Parathyroid adenoma (tissue), 2 donors: Measurements from ENCODE around the gene PTPRD.

Experiments
- H2AFZ ChIP-seq: fragments of 300-600 bp; sonication (generic); one replicate; pipeline ENCODE4 v1.7.0; 2017; ENCODE audit warnings: antibody characterized with exemption, mild to moderate bottlenecking
- H3K27ac ChIP-seq: fragments of 300-600 bp; sonication (generic); one replicate; pipeline ENCODE4 v1.7.0; 2017
- H3K27me3 ChIP-seq: fragments of 300-600 bp; sonication (generic); one replicate; pipeline ENCODE4 v1.7.0; 2017; ENCODE audit warnings: low read length; ENCODE audit not compliant: control insufficient read depth, insufficient read depth
- H3K36me3 ChIP-seq: fragments of 300-600 bp; sonication (generic); one replicate; pipeline ENCODE4 v1.7.0; 2017; ENCODE audit warnings: low read length; ENCODE audit not compliant: control insufficient read depth, insufficient read depth
- H3K4me1 ChIP-seq: fragments of 300-600 bp; sonication (generic); one replicate; pipeline ENCODE4 v1.7.0; 2017; ENCODE audit warnings: control low read depth
- H3K4me2 ChIP-seq: fragments of 300-600 bp; sonication (generic); one replicate; pipeline ENCODE4 v1.7.0; 2017; ENCODE audit warnings: low read length
- H3K4me3 ChIP-seq: fragments of 300-600 bp; sonication (generic); one replicate; pipeline ENCODE4 v1.7.0; 2017; ENCODE audit warnings: low read depth, low read length
- H3K79me2 ChIP-seq: fragments of 300-600 bp; sonication (generic); one replicate; pipeline ENCODE4 v1.7.0; 2017; ENCODE audit warnings: control low read depth
- H3K9ac ChIP-seq: fragments of 300-600 bp; sonication (generic); one replicate; pipeline ENCODE4 v1.7.0; 2017; ENCODE audit warnings: mild to moderate bottlenecking
- H3K9me3 ChIP-seq: fragments of 300-600 bp; sonication (generic); one replicate; pipeline ENCODE4 v1.7.0; 2017; ENCODE audit warnings: low read length; ENCODE audit not compliant: control insufficient read depth
- CTCF ChIP-seq: fragments of 300-600 bp; sonication (generic); IDR thresholded peaks from one replicate; pipeline ENCODE4 v1.7.0; 2017; ENCODE audit warnings: antibody characterized with exemption, mild to moderate bottlenecking
- donor health status: primary hyperparathyroidism.

Gene PTPRD

DNA sequence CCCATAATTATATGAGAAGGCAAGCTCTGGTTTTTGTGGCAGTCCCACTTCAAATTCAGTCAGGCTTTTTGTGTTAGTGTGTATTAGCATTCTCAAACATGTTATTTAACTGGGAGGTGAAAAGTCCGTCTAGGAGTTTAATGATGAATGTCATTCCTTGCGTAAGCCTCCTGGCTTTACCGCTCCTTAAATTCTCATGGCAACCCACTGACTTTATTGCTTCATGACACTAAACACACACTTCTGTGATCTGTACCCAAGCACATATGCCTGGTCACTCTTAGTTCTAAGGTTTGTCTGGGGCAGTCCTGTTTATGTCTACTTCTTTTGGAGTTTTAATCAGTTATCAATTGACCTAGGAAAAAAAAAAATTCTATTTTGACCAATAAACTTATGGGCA is 2135.4 kb downstream of the PTPRD start:
- Histone ChIP-seq H3K4me1 (no peaks in the 10 kb centered on the region), H3K9me3 (no peaks in the 10 kb centered on the region), H3K27me3 (no peaks in the 10 kb centered on the region), H3K79me2 (no peaks in the 10 kb centered on the region), H3K27ac (no peak overlapping the region), H3K36me3 (no peaks in the 10 kb centered on the region), H3K4me2 (no peak overlapping the region), H2AFZ (no peak overlapping the region), H3K9ac (no peak overlapping the region), H3K4me3 (no peak overlapping the region)
- no peak for TF ChIP-seq CTCF

- no peaks in the 10 kb centered on the region for H3K36me3 ChIP-seq
- H3K9me3 ChIP-seq: no peaks in the 10 kb centered on the region
- no peak overlapping the region for H3K9ac ChIP-seq
- H3K4me2 ChIP-seq: no peak overlapping the region
- TF ChIP-seq CTCF: no peak
- H3K27ac ChIP-seq: no peak overlapping the region
- H3K27me3 ChIP-seq: no peaks in the 10 kb centered on the region
- no peaks in the 10 kb centered on the region for H3K79me2 ChIP-seq
- no peak overlapping the region for H3K4me3 ChIP-seq
- H3K4me1 ChIP-seq: no peaks in the 10 kb centered on the region
- H2AFZ ChIP-seq: no peak overlapping the region
Observed at GRCh38 chr9:8474937-8475336, 2137.9 kb downstream of the PTPRD start.

DNA sequence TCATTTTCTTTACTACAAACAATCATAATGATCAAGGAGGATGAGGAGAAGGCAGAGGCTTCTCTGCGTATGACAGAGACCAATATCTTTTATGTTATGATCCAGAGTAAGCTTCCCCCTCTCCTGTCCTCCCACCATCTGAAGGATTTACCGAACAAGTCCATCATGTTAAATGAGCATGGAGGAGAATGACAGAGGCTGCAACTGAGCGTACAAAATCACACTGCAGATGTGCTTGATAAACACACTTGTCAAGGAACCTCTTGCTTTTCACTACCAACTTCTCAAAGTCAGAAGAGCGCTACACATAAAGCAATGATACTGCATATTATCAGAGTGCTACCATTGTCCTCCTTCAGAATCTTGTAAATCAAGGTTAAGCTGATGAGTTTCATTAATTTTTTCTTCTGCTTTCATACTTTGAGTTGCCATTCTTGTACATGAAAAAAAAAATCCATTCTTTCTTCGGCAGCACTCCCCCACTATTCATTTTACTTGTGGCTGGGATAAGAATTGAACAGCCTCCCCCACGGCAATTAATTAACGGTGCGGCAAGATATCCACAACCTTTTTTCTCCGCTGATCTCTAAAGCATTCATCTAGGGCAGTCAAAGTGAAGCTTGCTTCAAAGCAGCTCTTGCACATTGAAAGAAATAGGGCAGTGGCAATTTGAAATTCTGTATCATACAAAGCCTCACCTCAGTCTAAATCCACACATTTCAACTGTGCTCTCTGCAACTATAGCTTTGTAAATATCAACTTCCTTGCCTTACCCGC is 2139.4 kb downstream of the PTPRD start:
- no peak overlapping the region for H3K27ac ChIP-seq
- H3K36me3 ChIP-seq: no peaks in the 10 kb centered on the region
- H3K4me1 ChIP-seq: no peaks in the 10 kb centered on the region
- TF ChIP-seq CTCF: no peak
- H3K4me2 ChIP-seq: no peak overlapping the region
- no peak overlapping the region for H2AFZ ChIP-seq
- no peaks in the 10 kb centered on the region for H3K79me2 ChIP-seq
- no peaks in the 10 kb centered on the region for H3K27me3 ChIP-seq
- H3K4me3 ChIP-seq: no peak overlapping the region
- no peak overlapping the region for H3K9ac ChIP-seq
- H3K9me3 ChIP-seq: no peaks in the 10 kb centered on the region

GRCh38 chr9:8468045-8468637 is 2144.7 kb downstream of the PTPRD start:
- no peak overlapping the region for H2AFZ ChIP-seq
- no peak for TF ChIP-seq CTCF

GRCh38 chr9:8457816-8458215 is 2155.0 kb downstream of the PTPRD start:
- H3K36me3 ChIP-seq: no peaks in the 10 kb centered on the region
- H3K4me1 ChIP-seq: no peaks in the 10 kb centered on the region
- TF ChIP-seq CTCF: no peak
- no peak overlapping the region for H3K9ac ChIP-seq
- H3K9me3 ChIP-seq: no peaks in the 10 kb centered on the region
- H3K4me3 ChIP-seq: no peak overlapping the region
- no peak overlapping the region for H3K27ac ChIP-seq
- no peak overlapping the region for H2AFZ ChIP-seq
- H3K27me3 ChIP-seq: no peaks in the 10 kb centered on the region
- no peaks in the 10 kb centered on the region for H3K79me2 ChIP-seq
- H3K4me2 ChIP-seq: no peak overlapping the region

More at GRCh38 chr9:8468045-8468637, 2144.7 kb downstream of the PTPRD start:
- H3K9me3 ChIP-seq: no peaks in the 10 kb centered on the region
- H3K79me2 ChIP-seq: no peaks in the 10 kb centered on the region
- H3K36me3 ChIP-seq: no peaks in the 10 kb centered on the region
- no peaks in the 10 kb centered on the region for H3K27me3 ChIP-seq
- H3K4me2 ChIP-seq: no peak overlapping the region
- H3K4me1 ChIP-seq: no peaks in the 10 kb centered on the region
- H3K9ac ChIP-seq: no peak overlapping the region
- no peak overlapping the region for H3K27ac ChIP-seq
- H3K4me3 ChIP-seq: no peak overlapping the region
